Loucy (cell line): ENCODE data around the gene PHYHD1.

ENCODE experiments used
- H2AFZ ChIP-seq: fragments of 200-600 bp; sonication (generic); 2 replicates; pipeline ENCODE4 v1.6.0; 2016; ENCODE audit warnings: antibody characterized with exemption, mild to moderate bottlenecking, low read length, moderate library complexity
- H3F3A ChIP-seq: fragments of 200-600 bp; 2 replicates; pipeline ENCODE4 v1.6.0; 2016; ENCODE audit warnings: antibody characterized with exemption, low read depth, mild to moderate bottlenecking
- H3K27me3 ChIP-seq: fragments of 200-600 bp; sonication (generic); 2 replicates; pipeline ENCODE4 v1.6.1; 2014; ENCODE audit warnings: low read length, mild to moderate bottlenecking; ENCODE audit not compliant: insufficient read depth, poor library complexity, severe bottlenecking
- H3K36me3 ChIP-seq: fragments of 200-600 bp; sonication (generic); 2 replicates; pipeline ENCODE4 v1.6.1; 2016; ENCODE audit warnings: low read length; ENCODE audit not compliant: insufficient read depth
- H3K4me1 ChIP-seq: fragments of 200-600 bp; sonication (generic); 2 replicates; pipeline ENCODE4 v1.5.1; 2014; ENCODE audit warnings: low read length, mild to moderate bottlenecking; ENCODE audit not compliant: insufficient read depth, poor library complexity, severe bottlenecking
- H3K4me2 ChIP-seq: fragments of 200-600 bp; sonication (generic); 2 replicates; pipeline ENCODE4 v1.6.0; 2014; ENCODE audit warnings: antibody characterized with exemption, low read length, low read depth, mild to moderate bottlenecking; ENCODE audit not compliant: poor library complexity, severe bottlenecking
- H3K4me3 ChIP-seq: fragments of 200-600 bp; sonication (generic); 2 replicates; pipeline ENCODE4 v1.5.1; 2014; ENCODE audit warnings: low read length, mild to moderate bottlenecking, mixed read lengths; ENCODE audit not compliant: poor library complexity, severe bottlenecking
- H3K79me2 ChIP-seq: fragments of 200-600 bp; sonication (generic); 2 replicates; pipeline ENCODE4 v1.6.1; 2014; ENCODE audit warnings: low read length; ENCODE audit not compliant: insufficient read depth
- H3K9ac ChIP-seq: fragments of 200-600 bp; sonication (generic); 2 replicates; pipeline ENCODE4 v1.6.0; 2014; ENCODE audit warnings: mild to moderate bottlenecking, low read depth, low read length, moderate library complexity; ENCODE audit not compliant: poor library complexity, severe bottlenecking
- H3K9me2 ChIP-seq: fragments of 200-600 bp; sonication (generic); replicated peaks from 2 replicates; pipeline ENCODE4 v1.6.1; 2016; ENCODE audit warnings: low read depth, low read length, mixed read lengths
- H3K9me3 ChIP-seq: fragments of 200-600 bp; sonication (generic); 2 replicates; pipeline ENCODE4 v1.6.1; 2014; ENCODE audit warnings: mild to moderate bottlenecking, antibody characterized with exemption, low read length, low read depth; ENCODE audit not compliant: insufficient read depth
- H4K20me1 ChIP-seq: fragments of 200-600 bp; sonication (generic); 2 replicates; pipeline ENCODE4 v1.6.0; 2014; ENCODE audit warnings: antibody characterized with exemption, low read length, mild to moderate bottlenecking; ENCODE audit not compliant: insufficient read depth, poor library complexity, severe bottlenecking
- EZH2phosphoT487 ChIP-seq: fragments of 200-600 bp; IDR thresholded peaks from 2 replicates; pipeline ENCODE4 v1.6.1; 2018; ENCODE audit warnings: antibody characterized with exemption, mild to moderate bottlenecking, moderate library complexity, borderline replicate concordance
- TF ChIP-seq, protein P1 (sequence below): fragments of 200-600 bp; sonication (generic); conservative IDR thresholded peaks from 2 replicates; pipeline ENCODE4 v1.5.1; 2014; ENCODE audit warnings: mild to moderate bottlenecking, antibody characterized with exemption, low read length

The PHYHD1 gene

GRCh38 chr9:128887914-128888350, 32.9 kb upstream of the PHYHD1 start:
- H2AFZ ChIP-seq, result no peak overlapping the region
- peaks cover 5% of the 10 kb centered on the region for H3K4me1 ChIP-seq
- no peak overlapping the region for H3K4me3 ChIP-seq
- H3K9me3 ChIP-seq, result no peaks in the 10 kb centered on the region
- H4K20me1 ChIP-seq, result peaks cover 2% of the 10 kb centered on the region
- peaks cover 34% of the 10 kb centered on the region for H3K79me2 ChIP-seq
- H3K9ac ChIP-seq, result no peak overlapping the region
- no peaks in the 10 kb centered on the region for H3K9me2 ChIP-seq
- H3K27me3 ChIP-seq, result no peaks in the 10 kb centered on the region
- H3F3A ChIP-seq, result no peaks in the 10 kb centered on the region
- H3K4me2 ChIP-seq, result no peak overlapping the region
- H3K36me3 ChIP-seq, result no peaks in the 10 kb centered on the region; the same call in 1 of the 2 replicates
- TF ChIP-seq, protein P1, sequence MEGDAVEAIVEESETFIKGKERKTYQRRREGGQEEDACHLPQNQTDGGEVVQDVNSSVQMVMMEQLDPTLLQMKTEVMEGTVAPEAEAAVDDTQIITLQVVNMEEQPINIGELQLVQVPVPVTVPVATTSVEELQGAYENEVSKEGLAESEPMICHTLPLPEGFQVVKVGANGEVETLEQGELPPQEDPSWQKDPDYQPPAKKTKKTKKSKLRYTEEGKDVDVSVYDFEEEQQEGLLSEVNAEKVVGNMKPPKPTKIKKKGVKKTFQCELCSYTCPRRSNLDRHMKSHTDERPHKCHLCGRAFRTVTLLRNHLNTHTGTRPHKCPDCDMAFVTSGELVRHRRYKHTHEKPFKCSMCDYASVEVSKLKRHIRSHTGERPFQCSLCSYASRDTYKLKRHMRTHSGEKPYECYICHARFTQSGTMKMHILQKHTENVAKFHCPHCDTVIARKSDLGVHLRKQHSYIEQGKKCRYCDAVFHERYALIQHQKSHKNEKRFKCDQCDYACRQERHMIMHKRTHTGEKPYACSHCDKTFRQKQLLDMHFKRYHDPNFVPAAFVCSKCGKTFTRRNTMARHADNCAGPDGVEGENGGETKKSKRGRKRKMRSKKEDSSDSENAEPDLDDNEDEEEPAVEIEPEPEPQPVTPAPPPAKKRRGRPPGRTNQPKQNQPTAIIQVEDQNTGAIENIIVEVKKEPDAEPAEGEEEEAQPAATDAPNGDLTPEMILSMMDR, result no peak
- no peak for TF ChIP-seq EZH2phosphoT487

DNA sequence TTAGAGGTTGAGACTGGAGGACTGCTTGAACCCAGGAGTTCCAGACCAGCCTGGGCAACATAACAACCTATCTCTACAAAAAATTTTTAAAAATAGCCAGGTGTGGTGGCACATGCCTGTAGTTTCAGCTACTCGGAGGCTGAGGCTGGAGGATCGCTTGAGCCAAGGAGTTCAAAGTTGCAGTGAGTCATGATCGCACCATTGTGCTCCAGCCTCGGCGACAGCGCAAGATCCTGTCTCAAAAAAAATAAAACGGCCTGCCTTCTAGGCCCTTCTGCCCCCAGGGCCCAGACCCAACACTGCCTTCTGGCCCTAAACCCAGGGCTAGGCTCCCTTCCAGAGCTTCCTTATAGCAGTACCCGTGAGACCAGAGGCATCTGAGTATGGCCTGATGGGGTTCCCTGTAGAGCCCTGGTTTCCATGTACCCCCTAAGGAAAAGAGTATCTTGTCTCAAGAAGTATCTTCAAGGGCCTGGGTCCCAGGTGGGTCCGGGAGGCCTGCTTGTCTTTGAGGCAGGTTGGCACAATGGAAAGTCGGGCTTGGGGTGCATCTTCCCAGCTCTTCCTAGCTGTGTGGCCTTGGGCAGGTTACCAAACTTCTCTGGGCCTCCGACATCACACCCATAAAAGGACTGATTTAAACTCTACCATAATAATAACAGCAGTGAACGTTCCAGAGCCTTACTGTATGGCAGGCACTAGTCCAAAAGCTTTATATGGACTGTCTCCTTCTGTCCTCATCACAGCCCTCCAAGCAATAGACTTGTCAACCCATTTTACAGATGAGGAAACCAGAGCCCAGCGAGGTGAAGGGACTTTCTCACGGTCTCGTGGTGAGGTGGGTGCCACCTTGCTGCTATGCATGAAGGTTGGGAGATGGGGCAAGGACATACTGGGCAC, 29.2 kb upstream of the PHYHD1 start:
- H3K79me2 ChIP-seq, result peaks cover 8% of the 10 kb centered on the region; the same call in 1 of the 2 replicates
- H3K36me3 ChIP-seq, result no peaks in the 10 kb centered on the region; the same call in 1 of the 2 replicates
- H3K27me3 ChIP-seq, result no peaks in the 10 kb centered on the region

GRCh38 chr9:128892221-128892921, 28.4 kb upstream of the PHYHD1 start:
- Histone ChIP-seq H3K27me3 (no peaks in the 10 kb centered on the region), H3K9me3 (no peaks in the 10 kb centered on the region), H3K4me2 (no peak overlapping the region), H3F3A (no peaks in the 10 kb centered on the region), H4K20me1 (no peaks in the 10 kb centered on the region), H3K4me3 (no peak overlapping the region), H3K4me1 (no peaks in the 10 kb centered on the region), H3K36me3 (no peaks in the 10 kb centered on the region; the same call in 1 of the 2 replicates), H3K9ac (no peak overlapping the region), H3K79me2 (peaks cover 8% of the 10 kb centered on the region; the same call in 1 of the 2 replicates), H2AFZ (no peak overlapping the region), H3K9me2 (no peaks in the 10 kb centered on the region)
- no peak for TF ChIP-seq EZH2phosphoT487
- TF ChIP-seq, protein P1, result no peak

More for the DNA sequence above, 29.2 kb upstream of the PHYHD1 start:
- TF ChIP-seq EZH2phosphoT487, result no peak
- TF ChIP-seq, protein P1, result no peak
- Histone ChIP-seq H3K4me2 (no peak overlapping the region), H3K9me2 (no peaks in the 10 kb centered on the region), H3K4me1 (no peaks in the 10 kb centered on the region), H3K9me3 (no peaks in the 10 kb centered on the region), H2AFZ (no peak overlapping the region), H3K4me3 (no peak overlapping the region), H4K20me1 (no peaks in the 10 kb centered on the region), H3F3A (no peaks in the 10 kb centered on the region), H3K9ac (no peak overlapping the region)
